Measurements from ENCODE around the gene TMEM202.
"Not testable (repeated sequence)": the region's sequence is repeated elsewhere in the genome, so short reads cannot be mapped to it uniquely, and the experiment has no call there.

The TMEM202 gene

DNA sequence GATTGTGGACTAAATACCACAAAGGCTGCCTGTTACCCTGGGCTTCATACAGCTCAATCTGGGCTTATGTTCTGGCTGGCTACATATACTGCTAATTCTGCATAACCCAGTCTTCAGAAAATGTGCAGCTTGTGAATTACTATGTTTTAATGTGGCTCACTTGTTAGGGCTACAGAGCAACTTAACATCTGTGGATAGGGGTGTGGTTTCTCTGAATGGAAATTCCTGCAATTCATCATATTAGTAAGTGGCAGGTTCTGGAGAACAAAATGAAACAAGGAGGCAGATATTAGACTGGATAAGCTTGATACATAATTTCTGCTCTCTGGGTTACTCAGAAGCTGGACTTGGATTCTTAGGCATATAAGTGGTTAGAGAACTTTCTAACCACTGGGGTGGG is 6.7 kb downstream of the TMEM202 start:
- no peak for DNase-seq

DNA sequence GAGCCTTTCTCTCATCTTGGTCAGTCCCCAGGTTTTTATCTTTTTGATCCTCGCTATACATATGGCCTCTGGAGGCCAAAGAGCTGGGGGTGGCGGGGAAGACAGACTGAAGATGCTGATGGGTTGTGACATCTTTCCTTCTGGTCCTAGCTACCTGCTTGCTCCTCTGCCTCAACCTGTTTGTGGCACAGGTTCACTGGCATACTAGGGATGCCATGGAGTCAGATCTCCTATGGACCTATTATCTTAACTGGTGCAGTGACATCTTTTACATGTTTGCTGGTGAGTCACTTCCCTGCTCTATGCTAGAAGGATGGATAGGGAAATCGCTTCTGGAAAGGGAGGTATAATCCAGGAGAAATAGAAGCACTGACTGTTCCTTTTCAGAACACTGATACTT is 8.8 kb downstream of the TMEM202 start:
- no peak for DNase-seq

GRCh38 chr15:72411111-72411510 is 13.0 kb downstream of the TMEM202 start:
- no peak for DNase-seq

DNA sequence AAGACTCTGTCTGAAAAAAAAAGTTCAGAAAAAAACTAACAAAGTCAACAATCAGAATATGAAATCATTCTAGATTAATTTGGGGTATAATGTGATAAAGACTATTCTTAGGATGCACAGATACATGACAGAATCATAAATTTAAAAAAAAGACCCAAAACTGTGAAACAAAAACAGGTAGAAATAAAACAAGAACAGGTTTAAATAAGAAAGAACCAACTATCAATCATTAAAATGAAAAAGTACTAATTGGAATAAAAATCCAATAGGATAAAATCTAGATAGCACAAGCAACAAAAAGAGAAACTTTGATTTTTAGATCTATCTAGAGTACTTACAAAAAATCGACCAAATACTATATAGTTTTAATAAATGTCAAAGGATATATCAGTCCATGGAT is 13.4 kb downstream of the TMEM202 start:
- no peak for DNase-seq

DNA sequence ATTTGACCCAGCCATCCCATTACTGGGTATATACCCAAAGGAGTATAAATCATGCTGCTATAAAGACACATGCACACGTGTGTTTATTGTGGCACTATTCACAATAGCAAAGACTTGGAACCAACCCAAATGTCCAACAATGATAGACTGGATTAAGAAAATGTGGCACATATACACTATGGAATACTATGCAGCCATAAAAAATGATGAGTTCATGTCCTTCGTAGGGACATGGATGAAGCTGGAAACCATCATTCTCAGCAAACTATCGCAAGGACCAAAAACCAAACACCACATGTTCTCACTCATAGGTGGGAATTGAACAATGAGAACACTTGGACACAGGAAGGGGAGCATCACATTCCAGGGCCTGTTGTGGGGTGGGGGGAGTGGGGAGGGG is 15.2 kb downstream of the TMEM202 start:
- not testable (repeated sequence) for DNase-seq

DNA sequence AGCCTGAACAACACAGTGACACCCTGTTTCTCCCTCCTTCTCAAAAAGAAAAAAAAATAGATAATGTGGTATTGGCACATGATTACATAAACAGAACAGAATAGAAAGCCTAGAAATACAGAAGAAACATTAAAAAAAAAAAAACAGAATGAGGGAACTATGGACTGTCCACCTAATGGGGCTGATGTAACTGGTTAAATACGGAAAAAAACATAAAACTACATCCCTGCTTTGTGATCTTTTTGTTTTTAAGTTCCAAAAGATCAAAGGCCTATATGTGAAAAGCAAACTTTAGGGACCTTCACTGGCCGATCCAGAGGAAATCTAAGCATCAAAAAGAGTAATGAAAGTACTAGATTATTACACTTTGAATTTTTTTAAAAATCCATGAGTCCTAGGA is 17.2 kb downstream of the TMEM202 start:
- DNase-seq: no peak

GRCh38 chr15:72419768-72420167 is 21.7 kb downstream of the TMEM202 start:
- DNase-seq: not testable (repeated sequence)

GRCh38 chr15:72420576-72420975 is 22.5 kb downstream of the TMEM202 start:
- no peak for DNase-seq

GRCh38 chr15:72421484-72421883 is 23.4 kb downstream of the TMEM202 start:
- DNase-seq: no peak

DNA sequence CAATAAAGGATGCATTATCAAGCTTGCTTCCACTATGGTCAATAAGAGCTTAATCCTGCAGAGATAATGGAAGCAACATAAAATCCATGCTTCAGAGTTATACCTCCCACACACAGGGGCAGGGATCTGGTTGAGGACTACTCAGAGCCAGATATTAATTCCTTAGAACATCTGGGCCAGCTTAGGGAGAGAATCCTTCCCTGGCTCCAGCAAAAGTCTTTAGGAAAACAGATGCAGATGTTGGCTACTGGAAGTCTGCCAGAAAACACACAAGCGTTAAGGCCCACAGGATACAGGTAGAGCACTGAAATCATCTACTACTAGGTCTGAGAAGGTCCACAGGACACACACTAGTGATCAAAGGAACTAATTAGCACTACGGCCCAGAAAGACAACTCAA is 25.2 kb downstream of the TMEM202 start:
- DNase-seq: no peak

DNA sequence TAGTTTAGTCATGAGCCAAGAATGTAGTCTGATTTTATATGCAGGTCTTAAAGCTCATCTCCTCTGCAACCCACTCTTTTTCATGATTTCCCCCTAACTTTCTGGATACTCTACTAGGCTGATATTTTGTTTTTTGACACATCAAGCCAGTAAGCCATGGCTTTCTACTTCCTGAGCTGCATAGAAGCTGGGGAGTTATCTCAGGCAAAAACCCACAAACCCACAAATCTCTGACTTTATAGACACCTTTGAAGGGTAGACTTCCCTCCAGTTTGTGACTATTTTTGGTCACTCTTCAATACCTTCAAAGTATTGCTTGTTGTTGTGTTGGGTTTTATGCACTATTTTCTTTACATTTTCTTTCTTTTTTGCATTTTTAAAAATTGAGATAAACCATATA is 28.6 kb downstream of the TMEM202 start:
- no peak for DNase-seq

GRCh38 chr15:72437650-72438316 is 39.7 kb downstream of the TMEM202 start:
- DNase-seq: no peak

DNA sequence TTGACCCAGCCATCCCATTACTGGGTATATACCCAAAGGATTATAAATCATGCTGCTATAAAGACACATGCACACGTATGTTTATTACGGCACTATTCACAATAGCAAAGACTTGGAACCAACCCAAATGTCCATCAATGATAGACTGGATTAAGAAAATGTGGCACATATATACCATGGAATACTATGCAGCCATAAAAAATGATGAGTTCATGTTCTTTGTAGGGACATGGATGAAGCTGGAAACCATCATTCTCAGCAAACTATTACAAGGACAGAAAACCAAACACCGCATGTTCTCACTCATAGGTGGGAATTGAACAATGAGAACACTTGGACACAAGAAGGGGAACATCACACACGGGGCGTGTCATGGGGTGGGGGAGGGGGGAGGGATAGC is 44.7 kb downstream of the TMEM202 start:
- not testable (repeated sequence) for DNase-seq

DNA sequence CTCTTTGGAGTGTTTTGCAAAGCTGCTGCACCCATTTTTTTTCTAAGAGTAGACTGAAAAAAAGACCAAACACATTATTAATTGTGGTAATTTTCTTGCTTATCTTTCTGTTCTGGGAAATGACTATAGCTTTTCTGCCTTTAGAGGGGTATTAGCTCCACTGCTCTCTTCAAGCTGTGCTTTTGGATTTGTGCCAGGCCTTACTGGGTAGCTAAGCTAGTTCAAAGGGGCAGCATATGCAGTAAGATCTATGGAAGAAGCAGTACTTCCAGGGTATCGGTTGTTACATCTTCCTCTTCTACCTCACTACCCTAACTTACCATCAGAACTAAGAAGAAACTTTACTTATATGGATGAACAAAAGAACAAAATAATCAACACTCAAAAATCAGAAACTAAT is 47.3 kb downstream of the TMEM202 start:
- no peak for DNase-seq

DNA sequence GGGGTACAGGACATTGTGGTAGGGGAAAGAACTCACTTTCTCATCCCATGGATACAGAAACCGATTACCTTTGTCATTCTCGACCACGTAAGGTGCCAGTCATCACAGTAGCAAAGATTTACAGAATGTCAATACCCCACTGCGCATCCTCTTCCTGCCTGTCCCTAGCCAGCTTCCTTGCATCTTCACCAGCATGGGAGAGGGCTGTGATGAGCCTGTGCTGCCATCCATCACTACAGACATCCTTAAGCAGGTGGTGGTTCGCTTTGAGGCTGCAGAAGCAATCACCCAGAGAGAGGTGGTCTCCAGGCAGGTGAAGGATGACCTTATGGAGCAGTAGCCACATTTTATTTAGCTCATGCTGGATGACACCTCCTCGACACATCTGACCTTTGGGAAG is 52.7 kb downstream of the TMEM202 start:
- no peak for DNase-seq

GRCh38 chr15:72451224-72451623 is 53.1 kb downstream of the TMEM202 start:
- no peak for DNase-seq

GRCh38 chr15:72456684-72457083 is 58.6 kb downstream of the TMEM202 start:
- no peak for DNase-seq

Data from stimulated activated CD8-positive, alpha-beta memory T cell treated with anti-CD3 and anti-CD28 coated beads, Interleukin-4, amount 100 ng/mL, for 48 hours (primary cell).